Breast epithelium (tissue), 4 donors: ENCODE data around the gene NAALADL2. TPM values are rescaled to one million over a fixed set of nuclear protein-coding genes. Genes with fewer than 3 reads are reported as not detected.
"Not testable (repeated sequence)": the region's sequence is repeated elsewhere in the genome, so short reads cannot be mapped to it uniquely, and the experiment has no call there.

Experiments
- DNase-seq, 2 donors: peaks; one replicate each; pipeline ENCODE4 v3.0.0-alpha.2; 2019; ENCODE audit warnings: low spot score in 2 of 2
- H3K27ac ChIP-seq, 2 donors: fragments of 200-600 bp; sonication (generic) in 1 of 2; one replicate each; pipeline ENCODE4 v1.5.1; 2016 to 2019; ENCODE audit warnings: mild to moderate bottlenecking in 1 of 2
- H3K27me3 ChIP-seq, 2 donors: fragments of 200-600 bp; sonication (generic) in 1 of 2; one replicate each; pipeline versions ENCODE4 v1.5.1 to v1.6.0; 2017 to 2019; ENCODE audit warnings: control low read depth in 1 of 2, mild to moderate bottlenecking in 1 of 2
- H3K36me3 ChIP-seq: fragments of 200-600 bp; one replicate; pipeline ENCODE4 v1.5.1; 2019
- H3K4me1 ChIP-seq, 2 donors: fragments of 200-600 bp; sonication (generic); one replicate each; pipeline ENCODE4 v1.5.1; 2016 to 2019; ENCODE audit warnings: control low read depth in 1 of 2
- H3K4me3 ChIP-seq, 3 donors: fragments of 200-600 bp; sonication (generic); 1 replicate in 2 of 3; 2 replicates in 1 of 3; pipeline ENCODE4 v1.5.1; 2016 to 2019; ENCODE audit warnings: mild to moderate bottlenecking in 3 of 3, moderate library complexity in 2 of 3
- H3K9me3 ChIP-seq, 2 donors: fragments of 200-600 bp; sonication (generic) in 1 of 2; one replicate each; pipeline ENCODE4 v1.5.1; 2016 to 2019; ENCODE audit warnings: control low read depth in 1 of 2
- CTCF ChIP-seq, 3 donors: fragments of 450-650 bp; IDR thresholded peaks; one replicate each; pipeline ENCODE4 v1.5.1; 2016 to 2017; ENCODE audit warnings: antibody characterized with exemption in 3 of 3, mild to moderate bottlenecking in 3 of 3, moderate library complexity in 3 of 3
- POLR2A ChIP-seq: fragments of 450-650 bp; IDR thresholded peaks from one replicate; pipeline ENCODE4 v1.6.1; 2016; ENCODE audit warnings: antibody characterized with exemption, mild to moderate bottlenecking, moderate library complexity
- POLR2AphosphoS5 ChIP-seq, 3 donors: sonication (generic); formaldehyde crosslinking; IDR thresholded peaks; one replicate each; pipeline ENCODE4 v1.6.1; 2017; ENCODE audit warnings: antibody characterized with exemption in 3 of 3
- intact Hi-C: fragments of 100-400 bp; cut with DNase I; formaldehyde crosslinking; loops from one replicate; pipeline ENCODE4 v1.15.1; 2023; ENCODE audit warnings: low total_unique reads
- total RNA-seq, 3 donors: library from RNA; depleted of rRNA; stranded (reverse); fragments of >200 nt; gene quantifications; one replicate each; pipeline ENCODE4 v1.1.0, GENCODE V29; 2016

The NAALADL2 gene
- total RNA-seq, 3 donors from 2014 or later: 12.0 to 69.5 (median 53.9) TPM

GRCh38 chr3:175355801-175356335 is 496.7 kb downstream of the NAALADL2 start:
- no peak overlapping the region for H3K27ac ChIP-seq
- intact Hi-C loops: no loop called here
- no peak for DNase-seq
- H3K4me3 ChIP-seq: no peak overlapping the region
- H3K36me3 ChIP-seq: no peaks in the 10 kb centered on the region
- no peaks in the 10 kb centered on the region for H3K4me1 ChIP-seq
- H3K9me3 ChIP-seq: no peaks in the 10 kb centered on the region
- H3K27me3 ChIP-seq: no peaks in the 10 kb centered on the region
- TF ChIP-seq POLR2AphosphoS5 (IDR thresholded peaks at IDR 0.05) (no peak), CTCF (IDR thresholded peaks at IDR 0.05) (no peak)

GRCh38 chr3:175356899-175357324 is 497.8 kb downstream of the NAALADL2 start:
- no peaks in the 10 kb centered on the region for H3K36me3 ChIP-seq
- no peak overlapping the region for H3K4me3 ChIP-seq
- TF ChIP-seq POLR2A: no peak
- TF ChIP-seq CTCF (IDR thresholded peaks at IDR 0.05): no peak
- TF ChIP-seq POLR2AphosphoS5 (IDR thresholded peaks at IDR 0.05): no peak
- H3K27me3 ChIP-seq: no peaks in the 10 kb centered on the region
- H3K4me1 ChIP-seq: no peaks in the 10 kb centered on the region
- intact Hi-C loops: no loop called here
- H3K27ac ChIP-seq: no peak overlapping the region
- no peaks in the 10 kb centered on the region for H3K9me3 ChIP-seq
- DNase-seq: no peak

GRCh38 chr3:175357758-175358157 is 498.6 kb downstream of the NAALADL2 start:
- no peak overlapping the region for H3K4me3 ChIP-seq
- intact Hi-C loops: no loop called here
- TF ChIP-seq POLR2A (no peak), CTCF (IDR thresholded peaks at IDR 0.05) (no peak), POLR2AphosphoS5 (IDR thresholded peaks at IDR 0.05) (no peak)
- no peaks in the 10 kb centered on the region for H3K36me3 ChIP-seq
- peaks cover 0 to 6% of the 10 kb centered on the region in 2 donors for H3K9me3 ChIP-seq
- no peak overlapping the region for H3K27ac ChIP-seq
- no peak for DNase-seq
- H3K27me3 ChIP-seq: no peaks in the 10 kb centered on the region
- H3K4me1 ChIP-seq: no peaks in the 10 kb centered on the region

GRCh38 chr3:175358935-175359334 is 499.8 kb downstream of the NAALADL2 start:
- TF ChIP-seq POLR2AphosphoS5 (IDR thresholded peaks at IDR 0.05) (no peak), CTCF (IDR thresholded peaks at IDR 0.05) (no peak), POLR2A (no peak)
- Histone ChIP-seq H3K27ac (no peak overlapping the region), H3K4me1 (no peaks in the 10 kb centered on the region), H3K4me3 (no peak overlapping the region), H3K9me3 (peaks cover 0 to 6% of the 10 kb centered on the region in 2 donors), H3K36me3 (no peaks in the 10 kb centered on the region), H3K27me3 (no peaks in the 10 kb centered on the region)
- intact Hi-C loops: no loop called here
- no peak for DNase-seq

- H3K36me3 ChIP-seq, H3K9me3 ChIP-seq, H3K4me1 ChIP-seq, H3K27me3 ChIP-seq, DNase-seq, H3K4me3 ChIP-seq, intact Hi-C loops, H3K27ac ChIP-seq: not testable (repeated sequence)
Observed at GRCh38 chr3:175370426-175370825, 511.3 kb downstream of the NAALADL2 start.

GRCh38 chr3:175371187-175371586 is 512.1 kb downstream of the NAALADL2 start:
- H3K27me3 ChIP-seq, H3K4me3 ChIP-seq, H3K27ac ChIP-seq, DNase-seq, intact Hi-C loops, H3K9me3 ChIP-seq, H3K4me1 ChIP-seq, H3K36me3 ChIP-seq: not testable (repeated sequence)
